ENCODE results near the gene SMG6.

The SMG6 gene

DNA sequence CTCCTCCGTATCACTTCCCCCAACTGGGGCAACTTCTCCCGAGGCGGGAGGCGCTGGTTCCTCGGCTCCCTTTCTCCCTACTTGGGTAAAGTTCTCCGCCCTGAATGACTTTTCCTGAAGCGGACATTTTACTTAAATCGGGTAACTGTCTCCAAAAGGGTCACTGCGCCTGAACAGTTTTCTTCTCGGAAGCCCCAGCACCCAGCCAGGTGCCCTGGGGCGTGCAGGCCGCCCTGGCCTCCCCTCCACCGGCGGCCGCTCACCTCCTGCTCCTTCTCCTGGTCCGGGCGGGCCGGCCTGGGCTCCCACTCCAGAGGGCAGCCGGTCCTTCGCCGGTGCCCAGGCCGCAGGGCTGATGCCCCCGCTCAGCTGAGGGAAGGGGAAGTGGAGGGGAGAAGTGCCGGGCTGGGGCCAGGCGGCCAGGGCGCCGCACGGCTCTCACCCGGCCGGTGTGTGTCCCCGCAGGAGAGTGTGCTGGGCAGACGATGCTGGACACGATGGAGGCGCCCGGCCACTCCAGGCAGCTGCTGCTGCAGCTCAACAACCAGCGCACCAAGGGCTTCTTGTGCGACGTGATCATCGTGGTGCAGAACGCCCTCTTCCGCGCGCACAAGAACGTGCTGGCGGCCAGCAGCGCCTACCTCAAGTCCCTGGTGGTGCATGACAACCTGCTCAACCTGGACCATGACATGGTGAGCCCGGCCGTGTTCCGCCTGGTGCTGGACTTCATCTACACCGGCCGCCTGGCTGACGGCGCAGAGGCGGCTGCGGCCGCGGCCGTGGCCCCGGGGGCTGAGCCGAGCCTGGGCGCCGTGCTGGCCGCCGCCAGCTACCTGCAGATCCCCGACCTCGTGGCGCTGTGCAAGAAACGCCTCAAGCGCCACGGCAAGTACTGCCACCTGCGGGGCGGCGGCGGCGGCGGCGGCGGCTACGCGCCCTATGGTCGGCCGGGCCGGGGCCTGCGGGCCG is 247.1 kb downstream of the SMG6 start:
- DNase-seq, result peak; percentile 49

DNA sequence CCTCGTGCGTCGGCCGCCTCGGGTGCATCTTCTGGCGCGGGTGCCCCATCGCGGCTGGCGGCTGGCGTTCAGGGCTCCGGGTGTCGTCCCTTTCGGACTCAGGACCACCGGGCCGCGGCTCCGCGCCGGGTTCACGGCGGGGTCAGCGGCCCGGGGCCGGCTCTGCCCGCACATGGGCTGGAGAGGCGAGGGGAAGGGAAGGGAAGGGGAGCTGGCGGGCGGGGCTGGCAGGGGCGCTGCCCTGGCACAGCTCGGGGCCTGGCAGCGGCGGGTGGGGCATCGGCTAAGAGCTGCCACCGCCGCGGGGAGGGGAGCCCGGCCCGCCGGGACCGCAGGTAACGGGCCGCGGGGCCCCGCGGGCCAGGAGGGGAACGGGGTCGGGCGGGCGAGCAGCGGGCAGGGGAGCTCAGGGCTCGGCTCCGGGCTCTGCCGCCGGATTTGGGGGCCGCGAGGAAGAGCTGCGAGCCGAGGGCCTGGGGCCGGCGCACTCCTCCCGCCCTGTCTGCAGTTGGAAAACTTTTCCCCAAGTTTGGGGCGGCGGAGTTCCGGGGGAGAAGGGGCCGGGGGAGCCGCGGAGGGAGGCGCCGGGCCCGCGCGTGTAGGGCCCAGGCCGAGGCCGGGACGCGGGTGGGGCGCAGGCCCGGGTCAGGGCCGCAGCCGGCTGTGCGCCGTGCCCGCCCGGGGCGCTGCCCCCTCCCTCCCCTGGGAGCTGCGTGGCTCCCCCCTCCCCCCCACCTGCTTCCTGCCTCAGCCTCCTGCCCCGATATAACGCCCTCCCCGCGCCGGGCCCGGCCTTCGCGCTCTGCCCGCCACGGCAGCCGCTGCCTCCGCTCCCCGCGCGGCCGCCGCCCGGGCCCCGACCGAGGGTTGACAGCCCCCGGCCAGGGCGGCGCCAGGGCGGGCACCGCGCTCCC is 248.0 kb downstream of the SMG6 start:
- DNase-seq, result peak; percentile 24

DNA sequence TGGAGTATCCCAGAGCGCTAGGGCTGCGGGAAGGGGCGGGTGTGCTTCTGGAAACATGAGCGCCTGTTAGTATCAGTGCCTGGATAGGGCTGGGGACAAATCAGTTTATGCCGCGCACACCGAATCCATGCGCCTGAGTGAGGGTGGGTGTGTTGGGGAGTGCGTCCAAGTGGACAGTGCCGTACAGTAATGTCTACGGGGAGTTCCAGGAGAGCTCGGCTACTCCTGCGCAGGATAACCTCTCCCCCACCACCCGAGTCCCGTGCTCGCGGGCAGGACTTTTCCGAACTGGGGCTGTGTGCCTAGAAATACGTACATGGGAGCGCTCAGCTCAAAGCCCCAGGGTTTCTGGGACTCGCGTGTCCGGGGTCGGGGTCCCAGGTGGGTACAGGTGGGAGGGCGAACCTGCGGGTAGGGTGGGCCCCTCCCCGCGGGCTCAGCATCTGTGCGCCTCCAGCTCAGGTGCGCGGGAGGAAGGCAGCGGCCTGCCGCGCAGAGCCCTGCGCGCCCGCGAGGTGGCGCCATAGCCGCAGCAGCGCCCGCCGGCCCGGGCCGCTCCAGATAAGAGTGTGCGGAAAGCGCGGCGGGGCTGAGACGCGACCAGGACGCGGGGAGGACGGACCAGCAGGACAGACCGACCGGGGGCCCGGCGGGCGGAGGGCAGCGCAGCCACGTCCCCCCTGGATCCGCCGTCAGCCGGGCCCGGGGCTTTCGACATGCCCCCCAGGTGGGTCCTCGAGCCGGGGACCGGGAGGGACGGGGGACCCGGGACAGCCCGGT is 248.9 kb downstream of the SMG6 start, which contains the start of gene HIC1:
Gene HIC1, plus strand, starts transcription at position 592 of the 780 bp plus-strand sequence. CDS start 1,588 bp downstream, outside the sequence.
- DNase-seq, result peak; percentile 73

DNA sequence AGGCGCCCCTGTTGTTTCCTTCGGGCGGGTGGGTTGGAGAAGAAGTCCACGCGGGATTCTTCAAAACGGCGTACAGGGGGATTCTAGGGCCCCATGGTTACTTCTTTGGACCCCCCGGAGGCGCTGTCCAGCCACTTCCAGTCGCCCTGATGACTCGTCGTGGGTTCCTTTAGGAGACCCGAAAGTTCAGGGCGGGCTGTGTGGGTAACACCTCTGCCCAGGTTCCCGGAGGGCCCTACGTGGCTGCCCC is 249.4 kb downstream of the SMG6 start:
- DNase-seq, result no peak

DNA sequence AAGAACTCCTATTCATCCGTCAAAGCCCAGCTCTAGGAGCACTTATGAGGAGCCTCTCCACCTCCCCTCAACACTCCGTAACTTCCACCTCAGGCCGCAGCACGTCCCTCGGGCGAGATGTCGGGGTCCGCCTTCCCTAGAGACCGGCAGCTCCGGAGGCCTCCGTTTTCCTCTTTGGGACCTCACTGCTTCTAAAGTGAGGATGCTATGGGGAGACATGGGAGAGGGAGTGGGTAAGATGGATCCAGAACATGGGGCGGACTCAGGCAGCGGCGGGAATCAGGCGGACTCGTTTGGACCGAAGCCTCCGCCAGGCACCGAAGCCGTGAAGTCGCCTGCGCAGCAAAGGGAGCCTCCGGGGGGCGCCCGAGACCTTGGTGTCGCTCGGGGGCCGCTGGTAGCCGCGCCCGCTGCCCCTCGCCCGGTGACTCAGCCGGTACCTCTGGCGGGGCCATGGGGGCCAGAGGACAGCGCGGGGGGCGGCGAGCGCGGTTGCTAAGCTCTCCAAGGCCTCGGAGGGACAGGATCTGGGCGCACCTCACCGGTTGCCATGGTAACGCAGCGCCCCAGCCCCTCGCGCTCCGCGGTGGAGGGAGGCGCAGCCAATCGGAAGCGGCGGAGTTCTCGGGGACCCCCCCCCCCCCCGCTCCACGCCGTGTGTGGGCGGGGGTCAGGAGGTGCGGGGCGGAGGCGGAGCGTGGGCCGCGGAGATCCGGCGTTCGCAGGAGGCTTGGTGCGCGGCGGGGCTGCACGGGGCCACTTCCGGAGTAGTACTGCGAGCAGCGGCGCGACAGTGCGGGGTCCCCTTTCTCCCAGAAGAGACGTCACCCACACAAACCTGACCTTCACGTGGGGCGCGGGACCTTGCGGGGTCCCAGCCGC is 250.0 kb downstream of the SMG6 start:
- peak; percentile 71 for DNase-seq

DNA sequence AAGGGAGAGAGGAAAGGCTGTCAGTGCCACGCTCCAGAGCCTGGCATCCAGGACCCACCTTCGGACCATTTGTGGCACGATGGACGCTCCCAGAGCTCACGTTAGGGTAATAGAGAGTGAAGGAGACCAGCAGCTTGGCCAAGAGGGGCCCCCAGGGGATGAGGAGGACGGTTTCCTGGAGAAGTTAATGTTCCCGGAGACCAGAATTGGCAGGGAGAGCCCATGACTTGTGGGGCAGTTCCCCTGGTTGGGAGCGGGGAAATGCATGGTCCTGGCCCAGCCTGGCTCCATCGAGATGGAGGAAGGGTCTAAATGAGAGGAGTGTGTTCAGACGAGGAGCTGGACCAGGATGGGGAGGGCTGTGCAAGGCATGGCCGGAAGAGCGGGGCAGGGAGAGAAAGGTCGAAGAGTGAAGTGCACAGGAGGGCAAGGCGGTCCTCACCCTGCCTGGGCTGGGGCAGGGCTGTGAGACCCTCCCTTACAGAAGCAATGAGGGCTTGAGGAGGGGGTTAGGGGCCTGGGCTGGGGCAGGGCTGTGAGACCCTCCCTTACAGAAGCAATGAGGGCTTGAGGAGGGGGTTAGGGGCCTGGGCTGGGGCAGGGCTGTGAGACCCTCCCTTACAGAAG is 251.5 kb downstream of the SMG6 start:
- no peak for DNase-seq

DNA sequence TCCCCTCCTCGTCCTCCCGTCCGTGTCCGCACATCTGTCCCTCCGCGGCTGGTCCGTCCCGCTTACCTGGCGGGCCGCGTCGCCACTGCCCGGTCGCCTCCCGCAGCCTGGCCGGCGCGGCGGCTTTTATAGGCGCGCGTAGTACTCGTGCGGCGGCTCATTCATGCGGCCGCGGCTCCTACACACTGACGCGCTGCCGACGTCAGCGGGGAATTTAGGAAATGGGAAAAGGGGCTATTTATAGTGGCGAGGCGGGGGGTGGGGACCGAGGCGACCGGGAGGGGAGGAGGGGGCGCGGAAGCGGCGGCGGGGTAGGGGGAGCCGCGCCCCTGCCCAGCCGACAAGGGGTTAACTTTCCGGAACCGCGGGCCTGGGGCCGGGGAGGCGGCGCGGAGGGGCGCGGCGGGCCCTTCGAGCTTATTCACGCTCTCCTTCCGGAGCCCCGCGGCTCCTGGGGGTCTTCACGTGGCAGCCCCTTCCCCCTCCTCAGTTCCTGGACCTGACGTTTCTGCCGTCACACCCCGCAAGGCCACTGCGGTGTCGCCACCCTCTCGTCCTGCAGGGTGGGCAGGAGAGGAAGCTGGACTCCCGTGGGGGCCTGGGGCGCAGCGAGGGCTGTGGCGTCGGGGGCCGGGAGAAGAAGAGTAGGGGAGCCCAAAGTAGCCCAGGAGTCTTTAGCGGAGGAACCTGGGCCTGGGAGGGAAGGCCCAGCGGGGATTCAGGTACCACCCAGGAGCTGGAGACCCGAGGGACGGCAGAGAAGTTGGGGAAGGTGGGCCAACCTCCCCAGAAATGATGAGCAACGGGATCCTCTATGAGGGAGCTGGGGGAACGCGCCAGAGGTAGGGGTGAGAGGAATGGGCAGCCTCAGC is 252.3 kb downstream of the SMG6 start:
- DNase-seq, result peak; percentile 11

DNA sequence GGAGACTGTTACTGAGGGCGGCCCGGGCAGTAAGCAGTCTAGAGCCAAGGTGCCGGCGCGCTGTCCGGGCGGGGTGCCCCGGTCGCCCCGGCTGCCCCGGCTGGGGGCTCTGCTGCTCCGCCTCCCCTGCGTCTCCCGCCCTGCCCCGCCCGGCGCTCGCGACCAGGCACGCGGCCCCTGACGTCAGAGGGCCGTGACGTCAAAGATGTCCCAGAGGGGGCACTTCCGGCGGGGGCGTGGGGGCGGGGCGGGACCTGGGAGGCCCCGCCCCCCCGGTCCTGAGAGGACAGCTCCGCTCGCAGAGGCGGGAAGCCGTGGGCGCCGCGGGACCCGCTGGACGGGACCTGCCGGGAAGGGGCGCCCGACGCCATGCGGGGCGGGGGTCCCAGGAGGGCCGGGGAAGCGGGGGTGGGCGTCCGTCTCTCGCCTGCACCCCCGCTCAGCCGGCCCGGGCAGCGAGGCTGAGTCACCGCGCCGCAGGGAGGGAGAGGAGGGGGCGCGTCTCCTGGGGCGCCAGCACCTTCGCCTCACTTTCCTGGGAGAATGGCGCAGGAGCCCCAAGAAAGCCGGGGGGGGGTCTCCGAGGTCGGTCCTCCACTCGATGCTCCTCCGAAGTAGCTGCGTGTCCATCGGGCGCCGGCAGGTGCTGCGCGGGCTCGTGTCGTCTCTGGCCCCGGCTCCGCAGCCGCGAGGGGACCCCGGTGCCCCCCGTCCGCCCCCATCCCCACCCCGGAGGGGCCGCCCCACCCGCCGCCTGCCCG is 253.1 kb downstream of the SMG6 start:
- DNase-seq, result peak; percentile 74

DNA sequence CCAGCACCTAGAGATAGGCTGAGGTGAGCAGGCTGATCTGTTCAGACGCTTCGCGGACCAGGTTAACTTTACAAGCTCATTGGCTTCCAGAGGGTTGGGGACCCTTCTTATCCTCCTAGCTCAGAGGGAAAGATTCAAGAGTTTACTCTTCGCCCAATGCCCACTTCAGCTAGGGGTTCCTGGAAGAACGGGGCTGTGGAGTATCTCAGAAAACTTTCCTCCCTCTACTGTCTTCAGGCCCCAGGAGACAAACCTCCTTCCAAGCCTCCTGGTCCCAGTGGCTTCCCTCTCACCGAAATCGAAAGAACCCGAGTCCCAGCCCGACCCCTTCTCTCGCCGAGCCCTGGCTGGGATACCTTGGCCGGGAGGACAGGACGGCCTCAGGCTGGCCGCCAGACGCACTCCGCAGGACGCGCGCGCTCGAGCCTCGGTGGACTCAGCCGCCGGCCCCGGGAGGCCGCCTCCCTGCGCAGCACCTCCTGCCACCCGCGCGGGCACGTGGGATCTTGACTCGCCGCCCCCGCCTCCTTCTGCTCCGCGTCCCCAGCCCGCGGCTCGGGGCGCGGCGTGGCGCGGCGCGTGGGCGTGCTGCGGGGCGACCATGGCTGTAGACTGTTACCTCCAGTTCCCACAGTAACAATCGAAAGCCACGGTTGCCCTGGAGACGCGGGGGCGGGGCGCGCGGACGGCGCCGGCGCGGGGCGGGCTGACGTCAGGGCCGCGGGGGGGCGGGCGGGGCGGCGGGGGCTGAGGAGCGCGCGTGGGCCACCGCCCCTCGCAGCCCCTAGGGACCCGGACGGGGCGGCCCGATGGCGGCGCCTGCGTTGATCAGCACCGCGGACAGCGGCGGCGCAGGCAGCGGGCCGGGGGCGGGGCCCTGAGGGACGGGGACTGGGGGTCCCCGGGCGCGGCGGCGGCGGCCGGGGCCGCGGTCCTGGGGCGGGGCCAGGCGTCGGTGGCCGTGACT is 254.0 kb downstream of the SMG6 start:
- peak; percentile 92 for DNase-seq

DNA sequence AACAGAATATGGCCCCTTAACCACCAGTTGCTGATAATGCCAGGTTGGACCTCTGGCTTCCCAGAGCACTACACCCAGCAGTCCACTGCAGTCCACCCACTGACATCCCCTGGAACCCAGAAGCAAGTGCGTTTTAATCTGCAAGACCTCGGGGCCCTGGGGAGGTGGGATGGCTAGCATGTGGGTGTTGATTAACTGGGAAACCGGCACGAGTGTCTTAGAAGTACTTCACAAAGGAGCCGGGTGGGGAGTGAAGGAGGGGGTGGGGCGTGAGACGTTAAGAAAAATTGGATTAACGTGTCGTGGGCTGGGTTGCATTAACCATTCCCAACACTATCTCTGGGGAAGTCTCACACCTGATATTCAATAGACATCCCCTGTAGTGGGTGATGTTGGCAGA is 254.8 kb downstream of the SMG6 start:
- no peak for DNase-seq

DNA sequence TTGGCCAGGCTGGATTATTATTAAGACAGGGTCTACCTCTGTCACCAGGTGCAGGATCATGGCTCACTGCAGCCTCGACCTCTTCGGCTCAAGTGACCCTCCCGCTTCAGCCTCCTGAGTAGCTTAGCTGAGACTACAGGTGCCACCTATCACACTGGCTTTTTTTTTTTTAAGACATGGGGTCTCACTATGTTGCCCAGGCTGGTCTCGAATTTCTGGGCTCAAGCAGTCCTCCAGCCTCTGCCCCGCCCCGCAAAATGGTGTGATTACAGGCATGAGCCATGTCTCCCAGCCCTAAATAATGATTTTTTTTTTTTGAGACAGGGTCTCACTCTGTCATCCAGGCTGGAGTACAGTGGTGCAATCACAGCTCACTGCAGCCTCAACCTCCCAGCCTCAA is 256.0 kb downstream of the SMG6 start:
- DNase-seq, result no peak

DNA sequence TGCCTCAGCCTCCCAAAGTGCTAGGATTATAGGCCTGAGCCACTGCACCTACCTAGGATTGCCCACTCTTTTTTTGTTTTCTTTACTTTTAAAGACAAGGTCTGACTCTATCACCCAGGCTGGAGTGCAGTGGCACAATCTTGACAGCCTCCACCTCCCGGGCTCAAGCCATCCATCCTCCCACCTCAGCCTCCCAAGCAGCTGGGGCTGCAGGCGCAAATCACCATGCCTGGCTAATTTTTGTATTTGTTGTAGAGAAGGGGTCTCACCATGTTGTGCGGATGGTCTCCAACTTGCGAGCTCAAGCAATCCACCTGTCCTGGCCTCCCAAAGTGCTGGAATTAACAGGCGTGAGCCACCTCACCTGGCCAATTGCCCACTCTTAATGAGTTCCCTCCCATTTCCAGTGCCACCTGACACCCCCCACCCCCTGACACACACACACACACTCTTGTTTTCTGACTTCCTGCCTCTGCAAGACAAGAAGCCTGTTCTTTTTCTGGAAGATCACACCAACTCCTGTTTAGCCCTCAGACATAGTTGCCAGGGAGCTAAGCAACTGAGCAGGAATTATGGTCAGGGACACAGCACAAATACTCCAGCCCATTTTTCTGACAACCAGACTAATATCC is 259.2 kb downstream of the SMG6 start:
- no peak for DNase-seq

DNA sequence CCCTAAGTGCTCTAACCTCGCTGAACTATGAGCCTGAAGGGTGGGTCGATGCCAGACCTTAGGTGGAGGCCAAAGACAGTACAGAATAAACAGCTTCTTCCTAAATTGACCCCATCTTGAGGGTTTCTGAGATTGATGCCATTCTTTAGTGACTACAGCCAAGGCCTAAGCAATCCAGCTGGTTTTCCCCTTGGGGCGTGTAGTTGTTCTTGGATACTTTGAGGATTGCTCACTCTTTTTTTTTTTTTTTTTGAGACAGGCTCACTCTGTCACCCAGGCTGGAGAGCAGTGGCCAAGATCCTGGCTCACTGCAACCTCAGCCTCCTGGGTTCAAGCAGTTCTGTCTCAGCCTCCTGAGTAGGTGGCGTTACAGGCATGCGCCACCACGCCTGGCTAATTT is 259.8 kb downstream of the SMG6 start:
- DNase-seq, result no peak

DNA sequence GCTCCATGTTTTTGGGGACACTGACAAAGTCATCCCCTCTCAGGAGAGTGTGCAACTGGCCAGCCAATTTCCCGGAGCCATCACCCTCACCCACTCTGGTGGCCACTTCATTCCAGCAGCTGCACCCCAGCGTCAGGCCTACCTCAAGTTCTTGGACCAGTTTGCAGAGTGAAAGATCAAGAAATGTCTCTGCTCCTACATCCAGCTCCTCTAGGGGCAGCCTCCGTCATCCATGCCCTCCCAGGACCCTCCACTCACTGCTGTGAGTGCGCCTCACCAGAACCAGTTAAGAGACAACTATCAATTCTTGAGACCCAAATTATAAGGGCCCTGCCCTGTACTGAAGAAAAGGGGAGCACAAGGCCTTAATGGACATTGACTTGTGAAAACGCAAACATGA is 260.7 kb downstream of the SMG6 start:
- DNase-seq, result no peak

DNA sequence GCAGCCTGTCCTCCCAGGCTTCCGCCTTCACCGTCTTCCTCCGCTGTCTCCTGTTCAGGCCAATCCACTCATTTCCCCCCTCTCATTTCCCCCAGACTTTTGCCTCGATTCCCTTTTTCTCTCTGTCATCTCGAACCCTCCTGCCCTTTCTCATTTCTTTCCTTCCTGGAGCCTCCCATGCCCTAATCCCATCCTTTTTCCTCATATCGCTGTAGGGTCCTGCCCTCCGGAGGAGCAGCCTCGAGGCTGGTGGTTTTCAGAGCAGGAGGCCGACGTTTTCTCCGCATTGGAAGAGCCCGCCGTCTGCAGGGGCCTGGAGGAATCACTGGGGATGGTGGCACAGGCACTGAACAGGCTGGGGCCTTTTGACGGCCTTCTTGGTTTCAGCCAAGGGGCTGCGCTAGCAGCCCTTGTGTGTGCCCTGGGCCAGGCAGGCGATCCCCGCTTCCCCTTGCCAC is 261.2 kb downstream of the SMG6 start:
- no peak for DNase-seq

DNA sequence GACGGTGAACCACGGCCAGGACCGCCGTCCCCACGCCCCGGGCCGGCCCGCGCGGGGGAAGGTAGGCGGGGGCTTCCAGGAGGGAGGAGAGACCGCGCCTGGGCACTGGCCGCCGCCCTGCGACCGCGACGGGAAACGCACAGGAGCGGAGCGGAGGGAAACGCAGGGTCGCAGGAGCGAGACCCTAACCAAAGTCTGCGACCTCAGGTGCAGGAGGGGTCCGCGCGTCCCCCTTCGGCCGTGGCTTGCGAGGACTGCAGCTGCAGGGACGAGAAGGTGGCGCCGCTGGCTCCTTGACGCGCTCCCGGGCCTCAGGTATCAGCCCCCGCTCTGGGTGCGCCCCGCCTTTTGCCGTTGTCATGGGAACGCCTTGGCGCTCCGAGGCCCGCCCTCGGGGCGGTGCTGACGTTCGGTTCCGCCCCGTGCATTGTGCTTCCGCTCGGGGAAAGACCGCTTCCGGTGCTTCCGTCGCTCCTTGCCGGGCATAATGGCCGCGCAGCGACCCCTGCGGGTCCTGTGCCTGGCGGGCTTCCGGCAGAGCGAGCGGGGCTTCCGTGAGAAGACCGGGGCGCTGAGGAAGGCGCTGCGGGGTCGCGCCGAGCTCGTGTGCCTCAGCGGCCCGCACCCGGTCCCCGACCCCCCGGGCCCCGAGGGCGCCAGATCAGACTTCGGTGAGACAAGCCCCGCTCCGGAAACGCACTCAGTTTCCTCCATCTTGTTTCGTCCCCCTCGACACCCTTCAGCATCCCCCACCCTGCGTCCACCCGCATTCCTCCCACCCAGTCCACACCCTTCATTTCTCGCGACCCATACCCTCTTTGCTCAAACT is 261.8 kb downstream of the SMG6 start, which contains the start of gene OVCA2:
Gene OVCA2, plus strand, starts transcription at position 462 of the 829 bp plus-strand sequence. Its CDS starts 26 bp downstream, at position 488.
- DNase-seq, result peak; percentile 98
